DOHH2 (cell line): ENCODE measurements around the gene PSPH.

ENCODE experiments used
- H3F3A ChIP-seq: fragments of 200-600 bp; sonication (generic), shearing (Covaris generic); 2 replicates; pipeline ENCODE4 v1.6.0; 2016; ENCODE audit warnings: antibody characterized with exemption, mild to moderate bottlenecking; ENCODE audit not compliant: control insufficient read depth, insufficient read depth
- H3K27ac ChIP-seq: fragments of 200-600 bp; sonication (generic); 2 replicates; pipeline ENCODE4 v1.5.1; 2014; ENCODE audit warnings: low read depth, mild to moderate bottlenecking, low read length, moderate library complexity
- H3K27me3 ChIP-seq: fragments of 200-600 bp; sonication (generic); 2 replicates; pipeline ENCODE4 v1.6.1; 2014; ENCODE audit warnings: mild to moderate bottlenecking, low read length, mixed read lengths; ENCODE audit not compliant: control insufficient read depth
- H3K36me3 ChIP-seq: fragments of 200-600 bp; sonication (generic); 2 replicates; pipeline ENCODE4 v1.6.1; 2014; ENCODE audit warnings: mild to moderate bottlenecking, low read length, moderate library complexity, mixed read lengths; ENCODE audit not compliant: control insufficient read depth
- H3K4me1 ChIP-seq: fragments of 200-600 bp; sonication (generic); 2 replicates; pipeline ENCODE4 v1.6.1; 2014; ENCODE audit warnings: mild to moderate bottlenecking, low read length, mixed read lengths; ENCODE audit not compliant: control insufficient read depth
- H3K4me2 ChIP-seq: fragments of 200-600 bp; sonication (generic); 2 replicates; pipeline ENCODE4 v1.6.0; 2014; ENCODE audit warnings: mild to moderate bottlenecking, low read length, moderate library complexity
- H3K4me3 ChIP-seq: fragments of 200-600 bp; sonication (generic); 2 replicates; pipeline ENCODE4 v1.5.1; 2014; ENCODE audit warnings: mild to moderate bottlenecking, low read length, mixed read lengths
- H3K79me2 ChIP-seq: fragments of 200-600 bp; sonication (generic); 2 replicates; pipeline ENCODE4 v1.6.1; 2014; ENCODE audit warnings: mild to moderate bottlenecking, low read length, mixed read lengths; ENCODE audit not compliant: control insufficient read depth
- H3K9me2 ChIP-seq: fragments of 200-600 bp; sonication (generic); replicated peaks from 2 replicates; pipeline ENCODE4 v1.6.1; 2014; ENCODE audit warnings: mild to moderate bottlenecking, low read length, mixed read lengths; ENCODE audit not compliant: control insufficient read depth
- H3K9me3 ChIP-seq: fragments of 200-600 bp; sonication (generic); 2 replicates; pipeline ENCODE4 v1.6.1; 2014; ENCODE audit warnings: antibody characterized with exemption, low read length, mixed read lengths; ENCODE audit not compliant: control insufficient read depth, insufficient read depth
- H4K20me1 ChIP-seq: fragments of 200-600 bp; sonication (generic); 2 replicates; pipeline ENCODE4 v1.6.0; 2014; ENCODE audit warnings: low read depth, mild to moderate bottlenecking, antibody characterized with exemption, low read length, moderate library complexity; ENCODE audit not compliant: control insufficient read depth, insufficient read depth
- CTCF ChIP-seq: fragments of 200-600 bp; sonication (generic); IDR thresholded peaks from one replicate; pipeline ENCODE4 v1.5.1; 2014; ENCODE audit warnings: antibody characterized with exemption, mild to moderate bottlenecking, low read depth, low read length; ENCODE audit not compliant: poor library complexity, severe bottlenecking
- EZH2phosphoT487 ChIP-seq: fragments of 200-600 bp; sonication (generic); IDR thresholded peaks from 2 replicates; pipeline ENCODE4 v1.6.1; 2017; ENCODE audit warnings: borderline replicate concordance, mild to moderate bottlenecking, antibody characterized with exemption, low read length, moderate library complexity, mixed read lengths

The PSPH gene

GRCh38 chr7:56030340-56030739 lies 20.9 kb downstream of the PSPH start:
- Histone ChIP-seq H4K20me1 (no peaks in the 10 kb centered on the region; the same call in 1 of the 2 replicates), H3K4me2 (no peak overlapping the region), H3K79me2 (peaks cover 11% of the 10 kb centered on the region), H3K9me3 (no peaks in the 10 kb centered on the region), H3K4me1 (peaks cover 15% of the 10 kb centered on the region), H3K27ac (no peak overlapping the region), H3K9me2 (no peaks in the 10 kb centered on the region), H3K27me3 (no peaks in the 10 kb centered on the region), H3K4me3 (no peak overlapping the region), H3F3A (no peaks in the 10 kb centered on the region), H3K36me3 (peaks cover 69% of the 10 kb centered on the region)
- no peak for TF ChIP-seq CTCF
- TF ChIP-seq EZH2phosphoT487, result no peak

GRCh38 chr7:56028942-56029630 lies 22.2 kb downstream of the PSPH start:
- H3K4me1 ChIP-seq, result peaks cover 16% of the 10 kb centered on the region
- no peaks in the 10 kb centered on the region for H3K27me3 ChIP-seq
- H3K9me3 ChIP-seq, result no peaks in the 10 kb centered on the region
- H3K9me2 ChIP-seq, result no peaks in the 10 kb centered on the region
- no peak overlapping the region for H3K27ac ChIP-seq
- no peaks in the 10 kb centered on the region for H4K20me1 ChIP-seq
- no peak overlapping the region for H3K4me3 ChIP-seq
- H3K36me3 ChIP-seq, result peaks cover 74% of the 10 kb centered on the region
- TF ChIP-seq EZH2phosphoT487, result no peak
- TF ChIP-seq CTCF, result no peak
- peaks cover 5% of the 10 kb centered on the region; the same call in 1 of the 2 replicates for H3K79me2 ChIP-seq
- H3K4me2 ChIP-seq, result no peak overlapping the region
- H3F3A ChIP-seq, result no peaks in the 10 kb centered on the region

- H3K4me3 ChIP-seq, result no peak overlapping the region
- H3K9me2 ChIP-seq, result no peaks in the 10 kb centered on the region
- no peak overlapping the region for H3K27ac ChIP-seq
- TF ChIP-seq EZH2phosphoT487, result no peak
- no peak for TF ChIP-seq CTCF
- H3K27me3 ChIP-seq, result no peaks in the 10 kb centered on the region
- H3K4me1 ChIP-seq, result peaks cover 16% of the 10 kb centered on the region
- H3F3A ChIP-seq, result no peaks in the 10 kb centered on the region
- no peak overlapping the region for H3K4me2 ChIP-seq
- peaks cover 2% of the 10 kb centered on the region; the same call in 1 of the 2 replicates for H3K79me2 ChIP-seq
- no peaks in the 10 kb centered on the region for H4K20me1 ChIP-seq
- peaks cover 72% of the 10 kb centered on the region for H3K36me3 ChIP-seq
- no peaks in the 10 kb centered on the region for H3K9me3 ChIP-seq
Measured at GRCh38 chr7:56026538-56026937, 24.7 kb downstream of the PSPH start.
